ENCODE data around the gene ERICH3.

DNA sequence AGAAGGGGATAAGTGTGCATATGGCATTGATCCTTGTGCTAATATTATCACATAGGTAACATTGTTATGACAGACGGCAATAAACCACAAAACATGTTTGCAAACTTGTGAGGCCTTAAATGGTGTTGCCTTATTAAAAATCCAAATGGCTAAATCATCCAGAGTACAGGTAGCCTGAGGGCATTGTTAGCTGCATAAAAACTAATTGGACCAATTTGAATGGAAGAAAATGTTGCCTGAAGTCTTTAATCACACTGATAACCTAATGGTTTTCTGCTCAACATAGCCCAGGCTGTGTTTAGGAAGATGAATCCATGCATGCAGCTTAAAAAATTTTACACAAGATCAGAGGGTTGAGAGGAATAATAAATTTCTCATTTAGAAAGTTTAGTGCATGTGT, 141.8 kb downstream of the ERICH3 start:
- TF ChIP-seq, protein P1, sequence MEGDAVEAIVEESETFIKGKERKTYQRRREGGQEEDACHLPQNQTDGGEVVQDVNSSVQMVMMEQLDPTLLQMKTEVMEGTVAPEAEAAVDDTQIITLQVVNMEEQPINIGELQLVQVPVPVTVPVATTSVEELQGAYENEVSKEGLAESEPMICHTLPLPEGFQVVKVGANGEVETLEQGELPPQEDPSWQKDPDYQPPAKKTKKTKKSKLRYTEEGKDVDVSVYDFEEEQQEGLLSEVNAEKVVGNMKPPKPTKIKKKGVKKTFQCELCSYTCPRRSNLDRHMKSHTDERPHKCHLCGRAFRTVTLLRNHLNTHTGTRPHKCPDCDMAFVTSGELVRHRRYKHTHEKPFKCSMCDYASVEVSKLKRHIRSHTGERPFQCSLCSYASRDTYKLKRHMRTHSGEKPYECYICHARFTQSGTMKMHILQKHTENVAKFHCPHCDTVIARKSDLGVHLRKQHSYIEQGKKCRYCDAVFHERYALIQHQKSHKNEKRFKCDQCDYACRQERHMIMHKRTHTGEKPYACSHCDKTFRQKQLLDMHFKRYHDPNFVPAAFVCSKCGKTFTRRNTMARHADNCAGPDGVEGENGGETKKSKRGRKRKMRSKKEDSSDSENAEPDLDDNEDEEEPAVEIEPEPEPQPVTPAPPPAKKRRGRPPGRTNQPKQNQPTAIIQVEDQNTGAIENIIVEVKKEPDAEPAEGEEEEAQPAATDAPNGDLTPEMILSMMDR (IDR thresholded peaks at IDR 0.05), result no peak
- TF ChIP-seq POLR2AphosphoS5 (IDR thresholded peaks at IDR 0.05) (no peak), POLR2A (IDR thresholded peaks at IDR 0.05) (no peak)
